GM19099 (cell line): ENCODE results near the gene CHRNA4.

ENCODE experiments used
- POLR2A ChIP-seq: IDR thresholded peaks from 3 replicates; pipeline ENCODE4 v1.6.1; 2011; ENCODE audit warnings: low read depth; ENCODE audit not compliant: insufficient read length; ENCODE audit errors: extremely low read depth

CHRNA4 gene

GRCh38 chr20:63360850-63361518 is at the start of gene CHRNA4:
Gene CHRNA4 (minus strand): TSS chr20:63361349. CDS start chr20:63361165, 184 bp downstream.
- TF ChIP-seq POLR2A: no peak

DNA sequence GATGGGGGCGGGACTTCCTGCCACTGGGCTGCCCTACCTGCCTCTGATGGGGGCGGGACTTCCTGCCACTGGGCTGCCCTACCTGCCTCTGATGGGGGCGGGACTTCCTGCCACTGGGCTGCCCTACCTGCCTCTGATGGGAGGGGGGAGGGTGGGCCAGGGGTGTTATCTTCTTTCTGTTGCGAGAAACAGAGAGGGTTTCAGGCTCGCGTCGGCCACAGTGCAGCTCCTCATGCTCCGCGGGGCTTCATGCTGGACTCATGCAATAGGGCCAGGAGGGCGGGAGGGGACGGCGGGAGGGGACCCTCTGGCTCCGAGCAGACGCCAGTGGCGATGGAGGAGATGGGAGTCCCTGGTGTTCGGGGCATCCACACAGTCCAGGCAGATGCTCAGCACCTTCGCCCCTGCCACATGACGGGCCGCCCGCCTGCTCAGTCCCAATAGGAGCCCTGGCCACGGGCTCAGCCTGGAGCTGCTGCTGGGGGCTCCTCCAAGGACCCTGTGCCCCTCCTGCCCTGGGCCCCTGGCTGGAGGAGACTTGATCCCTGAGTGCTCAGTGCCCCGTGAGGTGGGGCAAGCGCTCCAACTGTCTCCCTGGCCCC is 48.8 kb upstream of the CHRNA4 start:
- TF ChIP-seq POLR2A: no peak

DNA sequence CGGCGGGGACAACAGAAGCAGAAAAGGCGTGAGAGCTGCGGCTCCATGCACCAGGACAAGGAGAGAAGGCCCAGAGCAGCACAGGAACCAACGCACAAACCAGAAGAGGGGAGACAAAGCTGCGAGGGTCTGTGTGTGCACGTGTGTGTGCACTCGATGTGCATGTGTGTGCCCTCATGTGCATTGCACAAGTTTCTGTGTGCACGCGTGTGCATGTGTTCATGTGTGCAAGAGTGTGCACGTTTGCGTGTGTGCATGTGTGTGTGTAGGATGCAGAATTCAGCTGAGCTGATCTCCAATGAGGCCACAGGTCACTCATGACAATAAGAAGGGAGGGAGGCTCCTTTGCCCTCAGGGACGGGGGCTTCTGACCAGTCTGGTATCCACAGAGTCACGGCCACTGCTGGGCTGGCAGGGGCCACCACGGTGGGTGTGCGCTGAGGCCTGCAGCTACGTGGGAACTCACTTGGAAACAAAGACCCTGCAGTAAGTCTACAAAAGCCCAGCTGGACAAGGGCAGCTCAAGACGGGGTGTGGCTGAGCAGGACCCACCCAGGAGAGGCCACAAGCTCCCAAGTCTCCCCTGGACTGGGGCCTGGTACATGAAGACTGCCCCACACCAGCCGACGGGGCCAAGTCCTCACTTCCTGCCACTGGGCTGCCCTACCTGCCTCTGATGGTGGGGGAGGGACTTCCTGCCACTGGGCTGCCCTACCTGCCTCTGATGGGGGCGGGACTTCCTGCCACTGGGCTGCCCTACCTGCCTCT is 48.1 kb upstream of the CHRNA4 start:
- TF ChIP-seq POLR2A: no peak

GRCh38 chr20:63408684-63409046 is 47.5 kb upstream of the CHRNA4 start:
- TF ChIP-seq POLR2A: no peak

DNA sequence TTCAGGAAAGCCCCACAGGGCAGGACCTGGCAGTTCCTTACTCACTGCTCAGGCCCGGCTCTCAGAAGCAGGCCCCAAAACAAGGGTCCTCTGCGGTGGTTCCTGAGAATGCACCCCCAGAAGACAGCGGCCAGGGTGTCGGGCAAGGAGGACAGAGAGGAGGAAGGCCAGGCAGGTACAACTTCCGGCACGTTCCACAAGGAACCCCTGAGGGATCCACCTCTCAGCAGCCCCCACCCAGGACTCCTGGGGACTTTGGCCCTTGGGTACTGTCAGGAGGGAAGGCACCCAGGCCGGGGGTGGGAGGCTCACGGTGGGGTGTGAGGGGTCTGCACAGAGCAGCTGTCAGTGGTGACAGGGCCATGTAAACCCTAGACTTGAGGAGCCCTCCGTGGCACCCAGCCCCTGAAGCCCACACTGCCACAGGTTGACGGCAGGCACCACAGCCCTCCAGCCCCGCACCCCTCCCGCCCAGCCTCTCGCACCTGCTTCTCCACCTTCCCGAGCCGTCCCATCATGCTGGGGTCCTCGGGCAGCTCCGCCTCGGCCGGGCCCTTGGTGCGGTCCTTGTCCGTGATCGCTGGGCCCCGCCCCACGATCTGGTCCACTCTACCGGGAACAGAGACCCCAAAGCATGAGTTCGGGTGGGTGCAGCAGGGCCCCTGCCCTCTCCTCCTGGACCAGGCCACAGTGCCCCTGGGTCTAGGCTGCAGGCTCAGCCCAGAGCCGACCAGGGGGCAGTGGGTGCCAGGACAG is 47.0 kb upstream of the CHRNA4 start:
- TF ChIP-seq POLR2A: no peak

- no peak for TF ChIP-seq POLR2A
Observed at GRCh38 chr20:63406617-63407245, 45.6 kb upstream of the CHRNA4 start.

GRCh38 chr20:63406011-63406410 is 44.9 kb upstream of the CHRNA4 start:
- no peak for TF ChIP-seq POLR2A

GRCh38 chr20:63405102-63405730 is 44.1 kb upstream of the CHRNA4 start:
- no peak for TF ChIP-seq POLR2A

GRCh38 chr20:63404129-63405085 is 43.3 kb upstream of the CHRNA4 start:
- TF ChIP-seq POLR2A: no peak

DNA sequence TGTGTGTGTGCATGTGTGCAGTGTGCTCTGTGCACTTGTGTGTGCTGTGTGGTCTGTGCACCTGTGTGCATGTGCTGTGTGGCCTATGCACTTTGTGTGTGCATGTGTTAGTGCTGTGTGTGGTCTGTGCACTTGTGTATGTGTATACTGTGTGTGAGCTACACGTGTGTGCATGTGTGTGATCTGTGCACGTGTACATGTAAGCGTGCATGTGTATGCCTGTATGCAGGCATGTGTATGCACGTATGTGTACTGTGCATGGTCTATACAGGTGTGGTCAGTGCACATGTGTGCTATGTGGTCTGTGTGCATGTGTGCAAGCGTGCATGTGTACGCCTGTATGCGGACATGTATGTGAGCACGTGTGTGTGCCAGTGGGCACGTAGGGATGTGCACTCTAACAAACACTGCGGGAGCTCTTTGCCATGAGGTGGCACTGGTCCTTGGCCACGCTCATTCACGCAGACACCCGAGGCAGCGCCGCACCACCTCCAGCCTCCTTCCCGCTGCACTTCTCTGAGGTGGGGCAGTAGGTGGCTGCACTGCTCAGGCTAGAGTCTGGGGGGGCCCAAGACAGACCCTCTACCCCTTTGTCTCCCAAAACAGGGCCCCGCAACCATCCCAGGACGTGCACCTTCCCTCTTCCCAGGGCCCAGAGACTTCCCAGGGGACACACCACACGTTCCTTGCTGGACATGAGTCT is 42.4 kb upstream of the CHRNA4 start:
- TF ChIP-seq POLR2A: no peak

- TF ChIP-seq POLR2A: no peak
Observed at GRCh38 chr20:63402860-63403220, 41.7 kb upstream of the CHRNA4 start.

DNA sequence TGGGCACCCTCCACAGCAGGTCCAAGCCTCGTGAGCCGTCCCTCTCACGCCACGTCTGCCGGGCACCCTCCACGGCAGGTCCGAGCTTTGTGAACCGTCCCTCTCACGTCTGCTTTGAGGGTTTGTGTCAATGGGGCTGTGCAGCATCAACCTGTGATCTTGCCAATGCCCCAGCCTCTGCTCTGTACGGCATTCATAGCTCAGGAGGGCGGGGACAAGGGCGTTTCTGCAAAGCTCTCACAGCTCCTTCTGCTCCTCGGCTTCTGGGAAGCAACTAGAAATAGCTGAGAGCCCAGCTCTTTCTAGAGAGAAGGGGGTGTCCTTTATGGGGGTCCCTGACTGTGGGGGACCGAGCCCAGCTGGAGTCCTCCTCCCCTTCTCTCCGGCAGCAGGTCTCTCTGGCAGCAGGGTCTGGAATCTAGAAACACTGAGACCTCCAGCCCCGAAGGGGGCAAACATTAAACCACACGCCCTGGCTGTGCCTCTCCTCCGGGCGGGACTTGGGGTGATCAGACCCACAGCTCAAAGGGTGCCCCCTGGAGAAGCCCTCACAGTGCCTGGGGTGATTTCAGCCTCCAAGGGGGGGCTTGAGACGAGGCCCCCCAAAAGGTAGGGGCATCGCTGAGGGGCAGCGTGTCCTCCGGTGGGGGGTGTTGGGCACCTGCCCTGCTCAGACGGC is 41.2 kb upstream of the CHRNA4 start:
- no peak for TF ChIP-seq POLR2A
